SK-N-SH treated with all-trans-retinoic acid at 6 μM for 48 hours (cell line): Measurements from ENCODE around the gene RPL32.
"Not testable (repeated sequence)": the region's sequence is repeated elsewhere in the genome, so short reads cannot be mapped to it uniquely, and the experiment has no call there.

Experiments
- BACH2 ChIP-seq: fragments of 250-450 bp; sonication (Bioruptor Pico); IDR thresholded peaks from 2 replicates; pipeline ENCODE4 v1.9.0; 2021; ENCODE audit warnings: mild to moderate bottlenecking, borderline replicate concordance
- TCF4 ChIP-seq: fragments of 250-450 bp; sonication (Bioruptor Pico); IDR thresholded peaks from 2 replicates; pipeline ENCODE4 v1.8.0; 2021; ENCODE audit warnings: mild to moderate bottlenecking, moderate library complexity, borderline replicate concordance
- TSHZ2 ChIP-seq: fragments of 250-450 bp; sonication (Bioruptor Pico); IDR thresholded peaks from 2 replicates; pipeline ENCODE4 v1.5.0; 2020; ENCODE audit warnings: mild to moderate bottlenecking, moderate library complexity

DNA sequence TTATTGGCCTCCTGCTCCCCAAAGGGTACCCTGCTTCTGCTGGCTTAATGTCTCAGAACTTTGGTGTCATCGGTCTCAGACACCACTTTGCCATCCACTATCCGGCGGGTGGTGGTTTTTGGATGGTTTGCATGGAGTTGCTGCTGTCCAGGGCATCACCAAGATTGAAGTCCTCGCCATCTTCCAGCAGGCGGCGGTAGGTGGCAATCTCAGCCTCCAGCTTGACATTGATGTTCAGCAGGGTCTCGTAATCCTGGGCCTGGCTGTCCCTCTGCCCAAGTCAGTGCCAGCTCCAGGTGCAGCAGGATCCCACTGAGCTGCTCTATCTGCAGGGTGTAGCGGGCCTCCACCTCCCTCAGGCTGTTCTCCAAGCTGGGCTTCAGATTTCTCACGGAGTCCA, 54.0 kb downstream of the RPL32 start:
- TF ChIP-seq BACH2 (CRISPR knock-in tag); TCF4; TSHZ2 (CRISPR knock-in tag): not testable (repeated sequence)
